CD8-positive, alpha-beta memory T cell (primary cell): ENCODE results near the gene KCNE4. TPM values are rescaled to one million over a fixed set of nuclear protein-coding genes. Genes with fewer than 3 reads are reported as not detected.

Experiments
- CTCF ChIA-PET: fragments of 350-600 bp; sonication (Branson Sonifier 250); formaldehyde crosslinking; loops from one replicate; lab custom pipeline; 2021; ENCODE audit warnings: antibody characterized with exemption; lab: Charles Lee
- POLR2A ChIA-PET: fragments of 350-600 bp; sonication (Branson Sonifier 250); formaldehyde crosslinking; loops from one replicate; lab custom pipeline; 2021; ENCODE audit warnings: antibody characterized with exemption; lab: Charles Lee
- DNase-seq, 5 donors: peaks; one replicate each; pipeline versions ENCODE4 v3.0.0 to v3.0.0-alpha.2; 2020 to 2022; ENCODE audit warnings: mixed read lengths in 1 of 5
- H3K27ac ChIP-seq: one replicate; pipeline ENCODE4 v1.7.0; 2013; ENCODE audit warnings: low read depth, mild to moderate bottlenecking, low read length, moderate library complexity
- H3K27me3 ChIP-seq: 2 replicates; pipeline ENCODE4 v1.7.0; 2013; ENCODE audit warnings: low read length, mild to moderate bottlenecking; ENCODE audit not compliant: insufficient read depth, poor library complexity, severe bottlenecking
- H3K36me3 ChIP-seq: 2 replicates; pipeline ENCODE4 v1.7.0; 2013; ENCODE audit warnings: mild to moderate bottlenecking, low read length, moderate library complexity; ENCODE audit not compliant: insufficient read depth
- H3K4me1 ChIP-seq: 2 replicates; pipeline ENCODE4 v1.7.0; 2013; ENCODE audit warnings: mild to moderate bottlenecking, low read length, moderate library complexity; ENCODE audit not compliant: insufficient read depth
- H3K4me3 ChIP-seq: 2 replicates; pipeline ENCODE4 v1.7.0; 2013; ENCODE audit warnings: mild to moderate bottlenecking, low read length
- H3K9me3 ChIP-seq: 2 replicates; pipeline ENCODE4 v1.7.0; 2013; ENCODE audit warnings: mild to moderate bottlenecking, low read length
- H3K27ac Mint-ChIP-seq, 8 donors: one replicate each; pipeline ENCODE4 v1.8.0; 2020 to 2021; ENCODE audit warnings: mixed read lengths in 8 of 8, mild to moderate bottlenecking in 6 of 8, inconsistent platforms in 3 of 8, moderate library complexity in 3 of 8
- H3K27me3 Mint-ChIP-seq, 2 donors: one replicate each; pipeline ENCODE4 v1.8.0; 2020 to 2021; ENCODE audit warnings: mixed read lengths in 2 of 2, mild to moderate bottlenecking in 1 of 2, moderate library complexity in 1 of 2
- H3K36me3 Mint-ChIP-seq, 3 donors: one replicate each; pipeline ENCODE4 v1.8.0; 2020 to 2021; ENCODE audit warnings: mixed read lengths in 3 of 3, inconsistent platforms in 1 of 3, mild to moderate bottlenecking in 1 of 3
- H3K4me1 Mint-ChIP-seq, 3 donors: one replicate each; pipeline ENCODE4 v1.8.0; 2020 to 2021; ENCODE audit warnings: mixed read lengths in 3 of 3, inconsistent platforms in 1 of 3, mild to moderate bottlenecking in 1 of 3
- H3K4me3 Mint-ChIP-seq, 7 donors: one replicate each; pipeline ENCODE4 v1.8.0; 2020 to 2021; ENCODE audit warnings: mixed read lengths in 7 of 7, mild to moderate bottlenecking in 6 of 7, moderate library complexity in 4 of 7, inconsistent platforms in 2 of 7
- H3K9me3 Mint-ChIP-seq, 5 donors: one replicate each; pipeline ENCODE4 v1.8.0; 2020 to 2022; ENCODE audit warnings: mixed read lengths in 5 of 5, mild to moderate bottlenecking in 3 of 5, moderate library complexity in 2 of 5, inconsistent platforms in 1 of 5
- polyA plus RNA-seq: library from polyadenylated mRNA; unstranded; fragments of 300-500 nt; fragmentation: Illumina TruSeq; gene quantifications from one replicate; pipeline ENCODE4 v1.2.3, GENCODE V29; 2021
- total RNA-seq, 2 experiments: library from RNA; stranded (reverse); gene quantifications; one replicate each; pipeline ENCODE4 v1.2.3, GENCODE V29; 2021

KCNE4 gene
- total and polyA plus RNA-seq, 3 experiments from 2014 or later: not detected

DNA sequence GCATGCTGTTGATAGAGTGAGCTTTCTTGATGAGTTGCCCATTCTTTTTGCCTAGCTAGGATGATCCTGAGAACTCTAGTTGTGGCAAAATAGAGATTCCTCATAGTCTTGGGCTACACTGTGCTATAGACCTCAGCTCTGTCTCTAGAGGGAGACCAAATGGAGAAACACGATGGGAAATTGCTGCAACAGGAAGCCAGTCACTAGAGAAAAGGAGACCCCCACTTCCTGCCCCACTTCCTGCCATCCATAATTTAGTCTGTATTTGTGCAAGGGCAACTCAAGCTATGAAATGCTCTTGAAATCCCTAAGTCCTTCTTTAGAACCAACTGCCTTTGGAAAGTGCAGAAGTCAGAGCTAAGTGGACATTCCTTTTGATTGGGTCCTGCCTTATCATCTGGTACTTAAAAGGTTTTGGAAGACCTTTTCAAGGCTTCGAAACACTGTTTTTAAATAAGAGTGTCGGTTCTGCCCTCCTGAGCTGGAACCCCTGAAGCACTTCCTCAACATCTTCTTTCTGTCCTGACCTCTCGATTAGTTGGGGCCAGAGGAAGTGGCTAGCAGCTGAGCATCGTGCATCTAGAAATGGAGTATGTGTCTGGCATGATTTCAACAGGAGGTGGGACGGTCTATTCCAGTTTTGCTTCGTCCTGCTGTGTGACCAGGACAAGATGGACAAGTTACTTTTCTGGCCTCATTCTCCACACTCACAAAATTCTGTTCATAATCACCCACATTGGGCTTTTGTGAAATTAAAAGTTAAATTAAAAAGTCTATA, 8.6 kb upstream of the KCNE4 start:
- DNase-seq: no peak
- no peaks in the 10 kb centered on the region for H3K36me3 Mint-ChIP-seq

DNA sequence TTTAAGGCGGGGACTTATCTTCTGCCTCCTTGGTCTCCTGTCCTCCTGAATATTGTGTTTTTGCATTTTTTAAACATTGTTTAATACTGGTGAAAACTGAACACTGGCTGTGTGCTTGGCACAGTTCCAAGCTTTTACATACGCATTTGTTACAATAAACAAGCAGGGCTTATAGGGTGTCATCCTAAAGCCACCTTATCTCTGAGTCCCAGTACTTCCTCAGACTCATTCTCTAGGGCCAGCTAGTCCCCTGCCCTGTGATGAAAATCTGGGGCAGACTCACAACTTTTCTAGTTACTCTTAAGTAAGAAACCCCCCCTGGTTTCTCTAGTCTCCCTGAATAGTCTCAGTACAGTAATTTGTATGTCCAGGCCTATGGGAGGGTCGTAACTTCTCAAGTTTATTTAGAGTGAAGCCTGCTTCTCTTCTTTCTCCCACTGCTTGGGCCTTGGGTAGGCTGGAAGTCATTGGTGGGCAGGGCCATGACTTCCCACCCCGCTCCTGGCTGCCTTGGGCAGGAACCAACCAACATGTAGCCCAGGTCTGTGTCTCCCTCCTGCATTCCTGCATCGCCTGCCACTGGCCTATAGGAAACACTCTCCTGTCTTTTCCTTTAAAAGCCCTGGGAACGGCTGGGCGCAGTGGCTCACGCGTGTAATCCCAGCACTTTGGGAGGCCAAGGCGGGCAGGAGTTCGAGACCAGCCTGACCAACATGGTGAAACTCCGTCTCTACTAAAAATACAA, 7.7 kb upstream of the KCNE4 start:
- POLR2A ChIA-PET: no interaction called here
- Histone ChIP-seq H3K27me3 (no peaks in the 10 kb centered on the region), H3K9me3 (no peaks in the 10 kb centered on the region), H3K4me1 (no peaks in the 10 kb centered on the region), H3K4me3 (no peak overlapping the region), H3K36me3 (no peaks in the 10 kb centered on the region), H3K27ac (peak overlapping the region; percentile 43)
- peaks cover 4 to 10% of the 10 kb centered on the region in 2 donors for H3K27me3 Mint-ChIP-seq
- H3K27ac Mint-ChIP-seq: no peak overlapping the region
- no peaks in the 10 kb centered on the region for H3K4me1 Mint-ChIP-seq
- H3K9me3 Mint-ChIP-seq: peaks cover 0 to 6% (median 0%) of the 10 kb centered on the region in 5 donors
- CTCF ChIA-PET: no interaction called here
- DNase-seq: no peak
- no peak overlapping the region for H3K4me3 Mint-ChIP-seq
- no peaks in the 10 kb centered on the region for H3K36me3 Mint-ChIP-seq

More for the DNA sequence above, 8.6 kb upstream of the KCNE4 start:
- no peaks in the 10 kb centered on the region for H3K9me3 ChIP-seq
- H3K4me1 ChIP-seq: no peaks in the 10 kb centered on the region
- no peak overlapping the region for H3K4me3 Mint-ChIP-seq
- H3K27me3 ChIP-seq: no peaks in the 10 kb centered on the region
- no peak overlapping the region for H3K27ac Mint-ChIP-seq
- H3K27me3 Mint-ChIP-seq: peaks cover 4 to 10% of the 10 kb centered on the region in 2 donors
- H3K27ac ChIP-seq: peak overlapping the region; percentile 38
- POLR2A ChIA-PET: no interaction called here
- no peaks in the 10 kb centered on the region for H3K4me1 Mint-ChIP-seq
- CTCF ChIA-PET: no interaction called here
- H3K36me3 ChIP-seq: no peaks in the 10 kb centered on the region
- H3K9me3 Mint-ChIP-seq: peaks cover 0 to 6% (median 0%) of the 10 kb centered on the region in 5 donors
- H3K4me3 ChIP-seq: no peak overlapping the region

GRCh38 chr2:223044916-223045700, 6.9 kb upstream of the KCNE4 start:
- H3K4me1 ChIP-seq: no peaks in the 10 kb centered on the region
- H3K27ac Mint-ChIP-seq: no peak overlapping the region
- H3K27ac ChIP-seq: peak overlapping the region; percentile 43
- POLR2A ChIA-PET: no interaction called here
- H3K4me3 Mint-ChIP-seq: no peak overlapping the region
- no peaks in the 10 kb centered on the region for H3K36me3 ChIP-seq
- H3K4me3 ChIP-seq: no peak overlapping the region
- no peaks in the 10 kb centered on the region for H3K36me3 Mint-ChIP-seq
- H3K27me3 ChIP-seq: no peaks in the 10 kb centered on the region
- CTCF ChIA-PET: no interaction called here
- peaks cover 0 to 6% (median 0%) of the 10 kb centered on the region in 5 donors for H3K9me3 Mint-ChIP-seq
- no peaks in the 10 kb centered on the region for H3K4me1 Mint-ChIP-seq
- no peaks in the 10 kb centered on the region for H3K9me3 ChIP-seq
- no peak for DNase-seq
- H3K27me3 Mint-ChIP-seq: peaks cover 4 to 10% of the 10 kb centered on the region in 2 donors

- peaks cover 0 to 6% (median 0%) of the 10 kb centered on the region in 5 donors for H3K9me3 Mint-ChIP-seq
- H3K36me3 Mint-ChIP-seq: no peaks in the 10 kb centered on the region
- H3K4me1 Mint-ChIP-seq: no peaks in the 10 kb centered on the region
- H3K27ac Mint-ChIP-seq: no peak overlapping the region
- H3K4me1 ChIP-seq: no peaks in the 10 kb centered on the region
- no peak overlapping the region for H3K4me3 ChIP-seq
- no peaks in the 10 kb centered on the region for H3K36me3 ChIP-seq
- DNase-seq: no peak
- CTCF ChIA-PET: no interaction called here
- no peak overlapping the region for H3K4me3 Mint-ChIP-seq
- H3K27ac ChIP-seq: no peak overlapping the region
- H3K9me3 ChIP-seq: no peaks in the 10 kb centered on the region
- no peaks in the 10 kb centered on the region for H3K27me3 ChIP-seq
- H3K27me3 Mint-ChIP-seq: peaks cover 7 to 16% of the 10 kb centered on the region in 2 donors
- POLR2A ChIA-PET: no interaction called here
These were observed 5.4 kb upstream of the KCNE4 start for GRCh38 chr2:223046470-223047040.

GRCh38 chr2:223047260-223047761, 4.7 kb upstream of the KCNE4 start:
- POLR2A ChIA-PET: no interaction called here
- Mint-ChIP-seq H3K4me3 (no peak overlapping the region), H3K4me1 (no peaks in the 10 kb centered on the region), H3K36me3 (no peaks in the 10 kb centered on the region), H3K27me3 (peaks cover 7 to 16% of the 10 kb centered on the region in 2 donors), H3K9me3 (peaks cover 0 to 6% (median 0%) of the 10 kb centered on the region in 5 donors), H3K27ac (no peak overlapping the region)
- DNase-seq: no peak
- Histone ChIP-seq H3K9me3 (no peaks in the 10 kb centered on the region), H3K4me1 (no peaks in the 10 kb centered on the region), H3K27me3 (no peaks in the 10 kb centered on the region), H3K4me3 (no peak overlapping the region), H3K36me3 (no peaks in the 10 kb centered on the region), H3K27ac (no peak overlapping the region)
- CTCF ChIA-PET: no interaction called here

DNA sequence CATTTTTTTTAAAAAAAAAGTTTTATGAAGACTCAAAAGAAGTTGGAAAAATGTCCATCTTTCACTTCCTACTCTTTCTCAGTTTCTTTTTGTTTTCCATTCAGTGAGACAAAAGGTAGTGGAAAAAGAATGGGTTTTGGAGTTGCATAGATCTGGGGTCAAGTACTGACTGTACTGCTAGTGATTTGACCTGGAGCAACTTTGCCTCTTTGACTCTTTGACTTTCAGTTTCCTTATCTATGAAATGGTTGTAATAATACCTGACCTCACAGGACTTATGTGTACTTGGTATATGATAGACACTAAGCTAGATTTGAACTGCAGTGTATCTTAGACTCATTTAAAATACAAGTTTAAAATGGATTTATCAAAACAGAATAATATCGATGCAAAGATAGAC, 3.5 kb upstream of the KCNE4 start:
- ChIA-PET POLR2A (no interaction called here), CTCF (no interaction called here)
- Histone ChIP-seq H3K4me3 (no peak overlapping the region), H3K27me3 (no peaks in the 10 kb centered on the region), H3K9me3 (no peaks in the 10 kb centered on the region), H3K4me1 (no peaks in the 10 kb centered on the region), H3K27ac (no peak overlapping the region), H3K36me3 (no peaks in the 10 kb centered on the region)
- Mint-ChIP-seq H3K27me3 (peaks cover 7 to 16% of the 10 kb centered on the region in 2 donors), H3K4me1 (no peaks in the 10 kb centered on the region), H3K36me3 (no peaks in the 10 kb centered on the region), H3K9me3 (peaks cover 0 to 6% (median 1%) of the 10 kb centered on the region in 5 donors), H3K4me3 (no peak overlapping the region), H3K27ac (no peak overlapping the region)
- no peak for DNase-seq

GRCh38 chr2:223049356-223049755, 2.6 kb upstream of the KCNE4 start:
- Mint-ChIP-seq H3K36me3 (no peaks in the 10 kb centered on the region), H3K27me3 (peaks cover 8 to 16% of the 10 kb centered on the region in 2 donors), H3K9me3 (peaks cover 0 to 6% (median 3%) of the 10 kb centered on the region in 5 donors), H3K27ac (no peak overlapping the region), H3K4me1 (no peaks in the 10 kb centered on the region), H3K4me3 (no peak overlapping the region)
- H3K27ac ChIP-seq: no peak overlapping the region
- ChIA-PET POLR2A (no interaction called here), CTCF (no interaction called here)
- H3K4me3 ChIP-seq: no peak overlapping the region
- no peaks in the 10 kb centered on the region for H3K36me3 ChIP-seq
- H3K4me1 ChIP-seq: no peaks in the 10 kb centered on the region
- H3K27me3 ChIP-seq: no peaks in the 10 kb centered on the region
- DNase-seq: no peak
- H3K9me3 ChIP-seq: no peaks in the 10 kb centered on the region
